Vagina (tissue), 2 donors: Measurements from ENCODE around the gene LRGUK. TPM values are rescaled to one million over a fixed set of nuclear protein-coding genes. Genes with fewer than 3 reads are reported as not detected.

Experiments
- DNase-seq, 2 donors: peaks; one replicate each; pipeline ENCODE4 v3.0.0-alpha.2; 2017; ENCODE audit errors: extremely low spot score in 2 of 2
- H3K27ac ChIP-seq: fragments of 200-600 bp; sonication (generic); one replicate; pipeline ENCODE4 v1.5.1; 2019
- H3K27me3 ChIP-seq: fragments of 200-600 bp; sonication (generic); one replicate; pipeline ENCODE4 v1.5.1; 2019
- H3K36me3 ChIP-seq, 2 donors: fragments of 200-600 bp; sonication (generic); one replicate each; pipeline ENCODE4 v1.5.1; 2017 to 2019
- H3K4me1 ChIP-seq: fragments of 200-600 bp; sonication (generic); one replicate; pipeline ENCODE4 v1.5.1; 2019
- H3K4me3 ChIP-seq, 2 donors: fragments of 200-600 bp; sonication (generic); 1 replicate in 1 of 2; 2 replicates in 1 of 2; pipeline ENCODE4 v1.5.1; 2016 to 2019
- H3K9me3 ChIP-seq: fragments of 200-600 bp; sonication (generic); one replicate; pipeline ENCODE4 v1.5.1; 2019
- CTCF ChIP-seq, 3 experiments: fragments of 450-650 bp in 2 of 3; fragments of 200-600 bp in 1 of 3; sonication (generic) in 1 of 3; IDR thresholded peaks; one replicate each; pipeline ENCODE4 v1.5.1; 2017 to 2019; ENCODE audit warnings: antibody characterized with exemption in 3 of 3, mild to moderate bottlenecking in 2 of 3, moderate library complexity in 2 of 3
- POLR2A ChIP-seq, 2 donors: fragments of 450-650 bp; IDR thresholded peaks; one replicate each; pipeline ENCODE4 v1.6.1; 2017; ENCODE audit warnings: antibody characterized with exemption in 2 of 2, mild to moderate bottlenecking in 2 of 2, moderate library complexity in 2 of 2
- POLR2AphosphoS5 ChIP-seq, 2 donors: sonication (generic); formaldehyde crosslinking; IDR thresholded peaks; one replicate each; pipeline ENCODE4 v1.9.0; 2017; ENCODE audit warnings: antibody characterized with exemption in 2 of 2, mild to moderate bottlenecking in 2 of 2, low read depth in 1 of 2; ENCODE audit not compliant: insufficient read depth in 1 of 2
- intact Hi-C: fragments of 100-400 bp; cut with DNase I; formaldehyde crosslinking; loops from one replicate; pipeline ENCODE4 v1.15.1; 2023
- total RNA-seq: library from RNA; depleted of rRNA; stranded (reverse); fragments of >200 nt; gene quantifications from one replicate; pipeline ENCODE4 v1.2.3, GENCODE V29; 2016

Gene LRGUK
- total RNA-seq, 1 donor from 2014 or later, result 2.9 TPM

- H3K36me3 ChIP-seq, result peaks cover 0 to 59% of the 10 kb centered on the region in 2 donors
- TF ChIP-seq CTCF (IDR thresholded peaks at IDR 0.05), result no peak
- TF ChIP-seq POLR2A (IDR thresholded peaks at IDR 0.05), result no peak
- intact Hi-C loops, result no loop called here
- H3K27ac ChIP-seq, result no peak overlapping the region
- H3K27me3 ChIP-seq, result no peaks in the 10 kb centered on the region
- no peak overlapping the region for H3K4me3 ChIP-seq
- no peaks in the 10 kb centered on the region for H3K9me3 ChIP-seq
- no peaks in the 10 kb centered on the region for H3K4me1 ChIP-seq
- no peak for DNase-seq
Observed at GRCh38 chr7:134297489-134297888, 170.3 kb downstream of the LRGUK start.

GRCh38 chr7:134298902-134299683, 172.0 kb downstream of the LRGUK start:
- DNase-seq, result no peak
- intact Hi-C loops, result no loop called here
- no peaks in the 10 kb centered on the region for H3K4me1 ChIP-seq

GRCh38 chr7:134300988-134301387, 173.8 kb downstream of the LRGUK start:
- Histone ChIP-seq H3K4me1 (no peaks in the 10 kb centered on the region), H3K4me3 (no peak overlapping the region), H3K9me3 (no peaks in the 10 kb centered on the region), H3K36me3 (peaks cover 0 to 63% of the 10 kb centered on the region in 2 donors), H3K27me3 (no peaks in the 10 kb centered on the region), H3K27ac (no peak overlapping the region)
- intact Hi-C loops, result no loop called here
- TF ChIP-seq POLR2A (IDR thresholded peaks at IDR 0.05) (no peak), POLR2AphosphoS5 (IDR thresholded peaks at IDR 0.05; ENCODE audit: insufficient read depth in 1 of 2, low read depth in 1 of 2) (no peak), CTCF (IDR thresholded peaks at IDR 0.05) (no peak)
- no peak for DNase-seq

More at GRCh38 chr7:134298902-134299683, 172.0 kb downstream of the LRGUK start:
- Histone ChIP-seq H3K4me3 (no peak overlapping the region), H3K36me3 (peaks cover 0 to 66% of the 10 kb centered on the region in 2 donors), H3K9me3 (no peaks in the 10 kb centered on the region), H3K27me3 (no peaks in the 10 kb centered on the region), H3K27ac (no peak overlapping the region)
- TF ChIP-seq POLR2AphosphoS5 (IDR thresholded peaks at IDR 0.05; ENCODE audit: insufficient read depth in 1 of 2, low read depth in 1 of 2) (no peak), POLR2A (IDR thresholded peaks at IDR 0.05) (no peak), CTCF (IDR thresholded peaks at IDR 0.05) (no peak)

GRCh38 chr7:134301592-134301991, 174.5 kb downstream of the LRGUK start:
- TF ChIP-seq CTCF (IDR thresholded peaks at IDR 0.05) (no peak), POLR2AphosphoS5 (IDR thresholded peaks at IDR 0.05; ENCODE audit: insufficient read depth in 1 of 2, low read depth in 1 of 2) (no peak)
- Histone ChIP-seq H3K27me3 (no peaks in the 10 kb centered on the region), H3K4me1 (no peaks in the 10 kb centered on the region), H3K36me3 (peaks cover 0 to 61% of the 10 kb centered on the region in 2 donors), H3K4me3 (no peak overlapping the region), H3K9me3 (no peaks in the 10 kb centered on the region), H3K27ac (no peak overlapping the region)
- DNase-seq, result no peak
- intact Hi-C loops, result no loop called here

- peaks cover 0 to 61% of the 10 kb centered on the region in 2 donors for H3K36me3 ChIP-seq
- no peak for TF ChIP-seq CTCF (IDR thresholded peaks at IDR 0.05)
- no peak for TF ChIP-seq POLR2AphosphoS5 (IDR thresholded peaks at IDR 0.05; ENCODE audit: insufficient read depth in 1 of 2, low read depth in 1 of 2)
- TF ChIP-seq POLR2A (IDR thresholded peaks at IDR 0.05), result no peak
- DNase-seq, result no peak
- intact Hi-C loops, result no loop called here
- H3K4me3 ChIP-seq, result no peak overlapping the region
- H3K9me3 ChIP-seq, result no peaks in the 10 kb centered on the region
- no peak overlapping the region for H3K27ac ChIP-seq
- no peaks in the 10 kb centered on the region for H3K27me3 ChIP-seq
- H3K4me1 ChIP-seq, result no peaks in the 10 kb centered on the region
Observed at GRCh38 chr7:134302120-134302519, 175.0 kb downstream of the LRGUK start.
